C4-2B (cell line): ENCODE measurements around the gene DYNC2LI1.

Experiments used
- H3K27ac ChIP-seq: fragments of 450-650 bp; 2 replicates; pipeline ENCODE4 v1.5.1; 2017
- CTCF ChIP-seq: fragments of 450-650 bp; conservative IDR thresholded peaks from 2 replicates; pipeline ENCODE4 v1.5.1; 2017; ENCODE audit warnings: mild to moderate bottlenecking
- ZFX ChIP-seq: fragments of 450-650 bp; IDR thresholded peaks from 2 replicates; pipeline ENCODE4 v1.6.1; 2017

The DYNC2LI1 gene

GRCh38 chr2:43749583-43749982 lies 24.3 kb upstream of the DYNC2LI1 start:
- H3K27ac ChIP-seq, result no peak overlapping the region
- no peak for TF ChIP-seq CTCF
- no peak for TF ChIP-seq ZFX

GRCh38 chr2:43751476-43751990 lies 22.3 kb upstream of the DYNC2LI1 start:
- TF ChIP-seq CTCF (no peak), ZFX (no peak)
- H3K27ac ChIP-seq, result no peak overlapping the region

GRCh38 chr2:43752302-43752701 lies 21.5 kb upstream of the DYNC2LI1 start:
- H3K27ac ChIP-seq, result no peak overlapping the region
- TF ChIP-seq ZFX (no peak), CTCF (no peak)

GRCh38 chr2:43754180-43754579 lies 19.7 kb upstream of the DYNC2LI1 start:
- no peak overlapping the region for H3K27ac ChIP-seq
- TF ChIP-seq ZFX, result no peak
- TF ChIP-seq CTCF, result no peak

- H3K27ac ChIP-seq, result no peak overlapping the region
- TF ChIP-seq ZFX, result no peak
- TF ChIP-seq CTCF, result no peak
These were observed 15.1 kb upstream of the DYNC2LI1 start for GRCh38 chr2:43758739-43759138.

GRCh38 chr2:43759195-43759594 lies 14.6 kb upstream of the DYNC2LI1 start:
- H3K27ac ChIP-seq, result no peak overlapping the region
- TF ChIP-seq ZFX (no peak), CTCF (no peak)

- TF ChIP-seq ZFX, result no peak
- TF ChIP-seq CTCF, result no peak
- no peak overlapping the region for H3K27ac ChIP-seq
These were observed 11.6 kb upstream of the DYNC2LI1 start for GRCh38 chr2:43762286-43762685.
